ENCODE results near the gene PFKP.

GRCh38 chr10:3071405-3072198 lies 4.3 kb downstream of the PFKP start:
- no peak for TF ChIP-seq CTCF (IDR thresholded peaks at IDR 0.05; ENCODE audit: insufficient read depth, low read length, poor library complexity, severe bottlenecking)
- TF ChIP-seq EZH2phosphoT487 (conservative IDR thresholded peaks at IDR 0.05; ENCODE audit: low read length): no peak

Data from SU-DHL-6 (cell line).